HG03108 (cell line): ENCODE data around the gene CRYBG3.
"Not testable (repeated sequence)": the region's sequence is repeated elsewhere in the genome, so short reads cannot be mapped to it uniquely, and the experiment has no call there.

Source experiments
- ATAC-seq: cut with Tn5 transposase; IDR thresholded peaks from one replicate; pipeline ENCODE4 v1.9.1; 2021; ENCODE audit warnings: moderate library complexity; ENCODE audit not compliant: unreplicated experiment

Gene CRYBG3

GRCh38 chr3:97895216-97895615 lies 73.4 kb downstream of the CRYBG3 start:
- ATAC-seq: peak; percentile 61

GRCh38 chr3:97896129-97896528 lies 74.3 kb downstream of the CRYBG3 start:
- no peak for ATAC-seq

GRCh38 chr3:97896547-97896946 lies 74.7 kb downstream of the CRYBG3 start:
- ATAC-seq: no peak

- ATAC-seq: no peak
Observed at GRCh38 chr3:97899331-97899730, 77.5 kb downstream of the CRYBG3 start.

GRCh38 chr3:97901313-97902248 lies 79.8 kb downstream of the CRYBG3 start:
- ATAC-seq: no peak

- not testable (repeated sequence) for ATAC-seq
Observed at GRCh38 chr3:97909830-97910229, 88.0 kb downstream of the CRYBG3 start.

- not testable (repeated sequence) for ATAC-seq
Observed at GRCh38 chr3:97910236-97910831, 88.5 kb downstream of the CRYBG3 start.

GRCh38 chr3:97910931-97911351 lies 89.1 kb downstream of the CRYBG3 start:
- ATAC-seq: no peak

- ATAC-seq: no peak
Observed at GRCh38 chr3:97911459-97911858, 89.6 kb downstream of the CRYBG3 start.

- no peak for ATAC-seq
Observed at GRCh38 chr3:97914388-97914787, 92.6 kb downstream of the CRYBG3 start.

GRCh38 chr3:97916576-97916975 lies 94.8 kb downstream of the CRYBG3 start:
- ATAC-seq: no peak

GRCh38 chr3:97917813-97918536 lies 96.2 kb downstream of the CRYBG3 start:
- ATAC-seq: no peak

- ATAC-seq: no peak
Observed at GRCh38 chr3:97927704-97928103, 105.9 kb downstream of the CRYBG3 start.

- no peak for ATAC-seq
Observed at GRCh38 chr3:97928986-97929385, 107.2 kb downstream of the CRYBG3 start.

GRCh38 chr3:97930018-97930417 lies 108.2 kb downstream of the CRYBG3 start:
- ATAC-seq: no peak

- ATAC-seq: no peak
Observed at GRCh38 chr3:97931218-97931617, 109.4 kb downstream of the CRYBG3 start.

- no peak for ATAC-seq
Observed at GRCh38 chr3:97932387-97932801, 110.6 kb downstream of the CRYBG3 start.

- ATAC-seq: no peak
Observed at GRCh38 chr3:97934980-97935695, 113.3 kb downstream of the CRYBG3 start.

- ATAC-seq: no peak
Observed at GRCh38 chr3:97935842-97936241, 114.0 kb downstream of the CRYBG3 start.

GRCh38 chr3:97937205-97937604 lies 115.4 kb downstream of the CRYBG3 start:
- ATAC-seq: no peak

- ATAC-seq: no peak
Observed at GRCh38 chr3:97938444-97938843, 116.6 kb downstream of the CRYBG3 start.
